Brain microvascular endothelial cell (primary cell): ENCODE results near the gene MTG2.

ENCODE experiments used
- DNase-seq: peaks from one replicate; pipeline ENCODE4 v3.0.0-alpha.2; 2020
- H3K27ac ChIP-seq: fragments of 250-450 bp; sonication (Bioruptor Pico); 2 replicates; pipeline ENCODE4 v1.5.1; 2020; ENCODE audit warnings: mild to moderate bottlenecking, moderate library complexity
- H3K27me3 ChIP-seq: fragments of 250-450 bp; sonication (Bioruptor Pico); replicated peaks from 2 replicates; pipeline ENCODE4 v1.5.1; 2020; ENCODE audit warnings: mild to moderate bottlenecking
- H3K36me3 ChIP-seq: fragments of 250-450 bp; sonication (Bioruptor Pico); replicated peaks from 2 replicates; pipeline ENCODE4 v1.5.1; 2020; ENCODE audit warnings: mild to moderate bottlenecking
- H3K4me3 ChIP-seq: 2 replicates; pipeline ENCODE4 v1.5.1; 2011; ENCODE audit warnings: low read depth, mild to moderate bottlenecking, control low read depth, low read length, moderate library complexity
- in situ Hi-C: cut with HindIII; loops from 2 replicates; pipeline ENCODE4 v1.10.0; 2017; ENCODE audit warnings: low sequenced_read_pairs, low pct_ligation_motif_present
- TF ChIP-seq, protein P1 (sequence below): IDR thresholded peaks from 2 replicates; pipeline ENCODE4 v1.5.1; 2011; ENCODE audit warnings: low read depth, mild to moderate bottlenecking, moderate library complexity, low read length, control low read depth, inconsistent platforms; ENCODE audit errors: missing control alignments

Gene MTG2

DNA sequence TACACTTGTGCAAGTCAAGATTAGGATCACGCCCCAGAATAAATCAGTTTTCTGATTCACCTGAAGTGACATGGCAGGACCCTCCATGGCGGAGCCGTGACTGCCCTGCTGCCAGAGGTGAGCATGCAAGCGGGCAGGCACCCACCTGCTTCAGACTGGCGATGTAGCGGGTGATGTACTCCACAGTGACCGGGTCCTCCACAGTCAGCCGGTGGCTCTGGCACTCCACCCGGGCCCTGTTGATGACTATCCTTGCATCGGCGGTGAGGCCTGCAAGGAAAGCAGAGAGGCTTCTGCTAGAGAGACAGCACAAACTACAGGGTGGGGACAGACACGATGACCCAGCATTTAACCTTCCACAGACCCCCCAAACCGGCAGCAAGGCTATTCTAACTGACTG is 43.2 kb upstream of the MTG2 start:
- Histone ChIP-seq H3K36me3 (peaks cover 57% of the 10 kb centered on the region), H3K27me3 (no peaks in the 10 kb centered on the region), H3K27ac (no peak overlapping the region), H3K4me3 (no peak overlapping the region)
- in situ Hi-C loops, result no loop called here
- TF ChIP-seq, protein P1, sequence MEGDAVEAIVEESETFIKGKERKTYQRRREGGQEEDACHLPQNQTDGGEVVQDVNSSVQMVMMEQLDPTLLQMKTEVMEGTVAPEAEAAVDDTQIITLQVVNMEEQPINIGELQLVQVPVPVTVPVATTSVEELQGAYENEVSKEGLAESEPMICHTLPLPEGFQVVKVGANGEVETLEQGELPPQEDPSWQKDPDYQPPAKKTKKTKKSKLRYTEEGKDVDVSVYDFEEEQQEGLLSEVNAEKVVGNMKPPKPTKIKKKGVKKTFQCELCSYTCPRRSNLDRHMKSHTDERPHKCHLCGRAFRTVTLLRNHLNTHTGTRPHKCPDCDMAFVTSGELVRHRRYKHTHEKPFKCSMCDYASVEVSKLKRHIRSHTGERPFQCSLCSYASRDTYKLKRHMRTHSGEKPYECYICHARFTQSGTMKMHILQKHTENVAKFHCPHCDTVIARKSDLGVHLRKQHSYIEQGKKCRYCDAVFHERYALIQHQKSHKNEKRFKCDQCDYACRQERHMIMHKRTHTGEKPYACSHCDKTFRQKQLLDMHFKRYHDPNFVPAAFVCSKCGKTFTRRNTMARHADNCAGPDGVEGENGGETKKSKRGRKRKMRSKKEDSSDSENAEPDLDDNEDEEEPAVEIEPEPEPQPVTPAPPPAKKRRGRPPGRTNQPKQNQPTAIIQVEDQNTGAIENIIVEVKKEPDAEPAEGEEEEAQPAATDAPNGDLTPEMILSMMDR, result no peak
- no peak for DNase-seq

DNA sequence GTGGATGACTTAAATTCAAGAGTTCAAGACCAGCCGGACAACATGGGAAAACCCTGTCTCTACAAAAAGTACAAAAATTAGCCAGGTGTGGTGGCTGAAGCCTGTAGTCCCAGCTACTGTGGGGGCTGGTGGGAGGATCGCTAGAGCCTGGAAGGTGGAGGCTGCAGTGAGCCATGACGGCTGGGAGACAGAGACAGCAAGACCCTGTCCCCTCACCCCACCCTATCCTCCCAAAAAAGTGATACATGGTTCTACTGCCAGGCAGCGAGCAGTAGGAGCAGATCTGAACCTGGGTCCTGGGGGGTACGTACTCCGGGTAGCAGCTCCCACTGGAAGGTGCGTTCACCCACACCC is 41.8 kb upstream of the MTG2 start:
- in situ Hi-C loops, result no loop called here
- H3K27ac ChIP-seq, result no peak overlapping the region
- peaks cover 44% of the 10 kb centered on the region for H3K36me3 ChIP-seq
- peak overlapping the region; percentile 73 for H3K4me3 ChIP-seq
- DNase-seq, result no peak
- TF ChIP-seq, protein P1, result no peak
- H3K27me3 ChIP-seq, result no peaks in the 10 kb centered on the region

DNA sequence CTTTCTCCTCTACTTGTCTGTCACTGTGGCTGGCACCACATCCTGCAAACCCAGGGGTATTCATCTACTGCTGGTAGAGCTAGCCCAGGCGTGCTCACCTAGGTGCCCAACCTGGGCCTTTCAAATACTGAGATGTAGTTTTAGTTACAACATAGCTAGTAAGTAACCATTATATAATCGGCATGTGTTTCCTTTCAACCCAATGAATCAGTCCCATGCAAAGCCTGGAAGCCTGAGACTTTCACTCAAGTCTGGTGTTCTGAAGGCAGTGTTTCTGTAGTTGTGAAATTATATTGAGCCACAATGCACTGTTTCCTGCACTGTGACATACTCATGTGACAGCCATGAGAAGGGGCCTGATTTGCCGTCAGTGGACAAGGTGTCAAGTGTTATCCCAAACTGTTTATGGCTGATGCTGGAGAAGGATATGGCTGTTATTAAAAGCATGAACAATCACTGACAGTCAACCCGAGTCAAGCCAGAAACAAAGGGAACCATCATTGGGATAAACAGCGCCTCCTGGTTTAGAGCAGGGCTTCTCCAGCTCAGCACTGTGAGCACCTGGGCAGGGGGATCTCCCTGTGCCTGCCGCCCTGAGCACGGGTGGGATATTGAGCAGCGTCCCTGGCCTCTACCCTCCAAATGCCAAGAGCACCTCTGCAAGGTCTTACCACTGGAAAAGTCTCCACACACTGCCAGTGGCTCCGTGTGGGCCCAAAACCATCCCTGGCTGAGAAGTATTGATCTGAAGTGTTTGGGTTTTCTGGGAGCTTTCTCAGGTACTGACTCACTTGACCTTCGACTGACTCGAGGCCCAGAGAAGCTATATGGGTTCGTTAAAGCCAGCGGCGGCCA is 41.2 kb upstream of the MTG2 start:
- TF ChIP-seq, protein P1, result peak; percentile 63
- H3K36me3 ChIP-seq, result peaks cover 41% of the 10 kb centered on the region
- H3K27me3 ChIP-seq, result no peaks in the 10 kb centered on the region
- H3K27ac ChIP-seq, result peak overlapping the region; percentile 93
- in situ Hi-C loops, result no loop called here
- peak overlapping the region; percentile 73 for H3K4me3 ChIP-seq
- DNase-seq, result no peak

DNA sequence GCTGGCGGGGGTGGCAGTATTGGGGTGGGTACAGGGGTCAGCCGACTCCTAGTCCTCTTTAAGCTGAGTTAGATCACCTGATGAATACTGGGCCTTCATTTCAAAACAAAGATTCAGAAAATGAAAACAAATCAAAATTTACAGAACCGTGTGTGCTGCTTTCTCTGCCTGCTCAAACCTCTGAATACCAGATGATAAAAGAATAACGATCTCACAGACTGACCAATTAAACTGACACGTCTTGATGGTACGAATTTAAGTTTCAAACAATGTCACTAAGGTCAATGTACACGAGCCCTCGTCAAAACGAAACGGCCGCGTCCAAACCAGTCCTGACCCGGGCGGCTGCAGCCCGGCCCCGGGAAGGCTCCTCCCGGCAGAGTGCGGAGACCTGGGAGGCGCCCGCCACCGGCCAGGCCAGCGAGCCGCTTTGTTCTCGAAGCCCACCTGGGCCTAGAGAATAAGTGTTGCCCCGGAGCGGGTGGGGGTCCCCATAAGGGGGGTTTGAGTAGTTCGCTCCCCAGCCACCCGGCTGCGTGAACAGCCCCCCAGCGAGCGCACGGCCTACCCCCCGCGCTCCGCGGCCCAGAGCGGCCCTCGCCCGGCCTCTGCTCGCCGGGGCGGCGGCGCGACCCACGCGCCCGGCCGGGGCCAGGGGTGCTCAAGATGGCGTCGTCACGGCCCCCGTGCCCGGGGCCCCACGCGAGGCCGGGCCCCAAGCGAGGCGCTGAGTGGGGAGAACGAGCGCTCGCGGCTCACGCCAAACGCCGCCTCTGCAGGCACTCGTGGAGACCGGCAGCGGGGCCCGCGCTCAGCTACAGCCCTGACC is 40.4 kb upstream of the MTG2 start:
- H3K27me3 ChIP-seq, result no peaks in the 10 kb centered on the region
- peak overlapping the region; percentile 73 for H3K4me3 ChIP-seq
- in situ Hi-C loops, result no loop called here
- peaks cover 35% of the 10 kb centered on the region for H3K36me3 ChIP-seq
- no peak for DNase-seq
- H3K27ac ChIP-seq, result peak overlapping the region; percentile 93
- TF ChIP-seq, protein P1, result no peak

DNA sequence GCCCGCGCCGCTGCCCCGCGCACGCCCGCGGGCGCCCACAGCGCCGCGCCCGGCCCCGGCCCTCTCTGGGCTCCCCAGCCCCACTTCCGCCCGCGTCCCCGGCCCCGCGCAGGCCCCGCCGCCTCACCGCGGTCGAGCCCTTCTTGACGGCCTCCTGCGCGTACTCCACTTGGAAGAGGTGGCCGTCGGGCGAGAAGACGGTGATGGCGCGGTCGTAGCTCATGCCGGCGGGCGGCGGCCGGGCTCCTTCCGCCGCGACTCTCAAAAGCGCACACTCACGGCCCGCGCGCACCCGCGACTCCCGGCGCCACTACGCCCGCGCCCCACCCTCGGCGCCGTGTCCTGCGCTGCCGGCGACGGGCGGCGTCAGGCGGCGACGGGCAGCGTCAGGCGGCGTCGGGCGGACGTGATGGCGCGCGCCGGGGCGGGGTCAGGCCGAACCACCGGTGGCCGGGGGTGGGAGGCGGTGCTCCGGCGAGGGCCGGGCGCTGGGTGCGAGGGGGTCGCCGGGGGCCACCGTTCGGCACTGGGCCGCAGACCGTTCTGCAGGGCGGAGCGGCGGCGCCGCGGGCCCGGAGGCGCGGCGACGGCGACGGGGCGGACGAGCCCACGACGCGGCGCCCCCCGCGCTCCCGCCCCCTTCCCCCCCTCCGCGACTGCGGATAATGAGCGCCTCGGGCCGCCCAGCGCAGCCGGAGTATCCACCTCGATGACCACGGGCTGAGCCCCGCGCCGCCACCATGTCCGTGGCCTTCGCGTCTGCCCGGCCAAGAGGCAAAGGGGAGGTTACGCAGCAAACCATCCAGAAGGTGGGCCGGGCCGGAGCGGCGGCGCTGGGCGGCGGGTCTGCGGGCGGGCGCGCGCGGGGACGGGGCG is 39.5 kb upstream of the MTG2 start, which contains the start of the genes PSMA7 and SS18L1:
Gene PSMA7 (minus strand): TSS at position 314 of the 876 bp plus-strand sequence. CDS start 91 bp downstream, at position 223.
Gene SS18L1 (plus strand): TSS at position 689 of the 876 bp plus-strand sequence. CDS start 52 bp downstream, at position 741.
- H3K27ac ChIP-seq, result peak within 1 kb of the TSS; percentile 93
- peak; percentile 37 for DNase-seq
- H3K27me3 ChIP-seq, result no peaks in the 10 kb centered on the region
- TF ChIP-seq, protein P1, result no peak
- peaks cover 26% of the 10 kb centered on the region for H3K36me3 ChIP-seq
- peak within 1 kb of the TSS; percentile 73 for H3K4me3 ChIP-seq
- in situ Hi-C loops, result no loop called here
